22Rv1 (cell line): Measurements from ENCODE around the gene GSKIP.

Experiments used
- ZFX ChIP-seq: fragments of 450-650 bp; IDR thresholded peaks from 2 replicates; pipeline ENCODE4 v1.6.1; 2017; ENCODE audit warnings: antibody characterized with exemption, borderline replicate concordance
- TF ChIP-seq, protein P1 (sequence below): fragments of 450-650 bp; IDR thresholded peaks from 2 replicates; pipeline ENCODE4 v1.5.1; 2017; ENCODE audit warnings: mild to moderate bottlenecking

DNA sequence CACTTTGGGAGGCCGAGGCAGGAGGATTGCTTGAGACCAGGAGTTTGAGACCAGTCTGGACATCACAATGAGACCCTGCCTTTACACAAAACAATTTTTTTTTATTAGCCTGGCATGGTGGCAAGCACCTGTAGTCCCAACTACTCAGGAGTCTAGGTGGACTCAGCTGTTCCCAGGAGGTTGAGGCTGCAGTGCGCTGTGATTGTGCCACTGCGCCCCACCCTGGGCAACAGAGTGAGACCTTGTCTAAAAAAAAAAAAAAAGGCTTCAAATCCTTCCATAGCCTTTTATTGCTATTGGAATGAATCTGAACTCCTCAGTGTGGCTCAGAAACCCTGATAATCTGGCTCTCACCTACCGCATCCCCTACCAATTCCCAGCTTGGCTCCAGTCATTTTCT, 54.7 kb downstream of the GSKIP start:
- TF ChIP-seq, protein P1, sequence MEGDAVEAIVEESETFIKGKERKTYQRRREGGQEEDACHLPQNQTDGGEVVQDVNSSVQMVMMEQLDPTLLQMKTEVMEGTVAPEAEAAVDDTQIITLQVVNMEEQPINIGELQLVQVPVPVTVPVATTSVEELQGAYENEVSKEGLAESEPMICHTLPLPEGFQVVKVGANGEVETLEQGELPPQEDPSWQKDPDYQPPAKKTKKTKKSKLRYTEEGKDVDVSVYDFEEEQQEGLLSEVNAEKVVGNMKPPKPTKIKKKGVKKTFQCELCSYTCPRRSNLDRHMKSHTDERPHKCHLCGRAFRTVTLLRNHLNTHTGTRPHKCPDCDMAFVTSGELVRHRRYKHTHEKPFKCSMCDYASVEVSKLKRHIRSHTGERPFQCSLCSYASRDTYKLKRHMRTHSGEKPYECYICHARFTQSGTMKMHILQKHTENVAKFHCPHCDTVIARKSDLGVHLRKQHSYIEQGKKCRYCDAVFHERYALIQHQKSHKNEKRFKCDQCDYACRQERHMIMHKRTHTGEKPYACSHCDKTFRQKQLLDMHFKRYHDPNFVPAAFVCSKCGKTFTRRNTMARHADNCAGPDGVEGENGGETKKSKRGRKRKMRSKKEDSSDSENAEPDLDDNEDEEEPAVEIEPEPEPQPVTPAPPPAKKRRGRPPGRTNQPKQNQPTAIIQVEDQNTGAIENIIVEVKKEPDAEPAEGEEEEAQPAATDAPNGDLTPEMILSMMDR: no peak
- TF ChIP-seq ZFX: no peak
